HEK293 (cell line): Measurements from ENCODE around the gene NDUFS2.
A peak's percentile ranks its signal among the peaks of the same experiment; 100 is the strongest.

Experiments
- BCL11B ChIP-seq: fragments of 450-650 bp; formaldehyde crosslinking; IDR thresholded peaks from 2 replicates; pipeline ENCODE4 v1.5.1; 2016; ENCODE audit warnings: low read depth, missing biosample characterization, missing genetic modification characterization
- EGR2 ChIP-seq: fragments of 450-650 bp; formaldehyde crosslinking; IDR thresholded peaks from 2 replicates; pipeline ENCODE4 v1.5.1; 2016; ENCODE audit warnings: low read depth, missing biosample characterization, missing genetic modification characterization
- HOXD13 ChIP-seq: sonication (generic); formaldehyde crosslinking; IDR thresholded peaks from 2 replicates; pipeline ENCODE4 v1.8.0; 2022; ENCODE audit warnings: missing genetic modification reagents, borderline replicate concordance
- KLF7 ChIP-seq: fragments of 450-650 bp; formaldehyde crosslinking; IDR thresholded peaks from 2 replicates; pipeline ENCODE4 v1.5.1; 2016; ENCODE audit warnings: missing biosample characterization, missing genetic modification characterization, borderline replicate concordance
- SP2 ChIP-seq: fragments of 450-650 bp; formaldehyde crosslinking; IDR thresholded peaks from 2 replicates; pipeline ENCODE4 v1.5.1; 2016; ENCODE audit warnings: missing biosample characterization, missing genetic modification characterization
- WT1 ChIP-seq: fragments of 450-650 bp; formaldehyde crosslinking; IDR thresholded peaks from 2 replicates; pipeline ENCODE4 v1.5.1; 2016; ENCODE audit warnings: missing biosample characterization, missing genetic modification characterization
- ZBTB21 ChIP-seq: fragments of 450-650 bp; formaldehyde crosslinking; IDR thresholded peaks from 2 replicates; pipeline ENCODE4 v1.5.1; 2017; ENCODE audit warnings: missing biosample characterization, missing genetic modification characterization
- ZNF10 ChIP-seq: fragments of 450-650 bp; formaldehyde crosslinking; IDR thresholded peaks from 2 replicates; pipeline ENCODE4 v1.5.1; 2017; ENCODE audit warnings: missing biosample characterization, missing genetic modification characterization
- ZNF155 ChIP-seq: fragments of 450-650 bp; formaldehyde crosslinking; IDR thresholded peaks from 2 replicates; pipeline ENCODE4 v1.5.1; 2016; ENCODE audit warnings: missing biosample characterization, missing genetic modification characterization
- ZNF184 ChIP-seq: fragments of 450-650 bp; IDR thresholded peaks from 2 replicates; pipeline ENCODE4 v1.5.1; 2018; ENCODE audit warnings: missing biosample characterization, mild to moderate bottlenecking, missing genetic modification characterization
- ZNF19 ChIP-seq: fragments of 450-650 bp; formaldehyde crosslinking; IDR thresholded peaks from 2 replicates; pipeline ENCODE4; 2016; ENCODE audit warnings: missing biosample characterization, missing genetic modification characterization, low read depth
- ZNF354C ChIP-seq: fragments of 450-650 bp; formaldehyde crosslinking; IDR thresholded peaks from 2 replicates; pipeline ENCODE4 v1.5.1; 2016; ENCODE audit warnings: missing biosample characterization, missing genetic modification characterization, low read depth, borderline replicate concordance
- ZNF544 ChIP-seq: fragments of 450-650 bp; formaldehyde crosslinking; IDR thresholded peaks from 2 replicates; pipeline ENCODE4 v1.5.0; 2017; ENCODE audit warnings: missing biosample characterization, missing genetic modification characterization
- ZNF670 ChIP-seq: fragments of 450-650 bp; formaldehyde crosslinking; IDR thresholded peaks from 2 replicates; pipeline ENCODE4 v1.5.1; 2016; ENCODE audit warnings: missing biosample characterization, missing genetic modification characterization, low read depth
- ZNF701 ChIP-seq: fragments of 450-650 bp; formaldehyde crosslinking; IDR thresholded peaks from 2 replicates; pipeline ENCODE4 v1.5.1; 2016; ENCODE audit warnings: missing biosample characterization, missing genetic modification characterization
- ZNF707 ChIP-seq: fragments of 450-650 bp; formaldehyde crosslinking; IDR thresholded peaks from 2 replicates; pipeline ENCODE4 v1.5.1; 2016; ENCODE audit warnings: missing biosample characterization, missing genetic modification characterization
- ZNF76 ChIP-seq: fragments of 450-650 bp; formaldehyde crosslinking; IDR thresholded peaks from 2 replicates; pipeline ENCODE4; 2016; ENCODE audit warnings: low read depth, missing biosample characterization, missing genetic modification characterization, borderline replicate concordance
- ZNF843 ChIP-seq: fragments of 450-650 bp; formaldehyde crosslinking; IDR thresholded peaks from 2 replicates; pipeline ENCODE4 v1.5.1; 2016; ENCODE audit warnings: missing biosample characterization, missing genetic modification characterization
- TF ChIP-seq, protein P1 (sequence below): fragments of 450-650 bp; formaldehyde crosslinking; IDR thresholded peaks from 2 replicates; pipeline ENCODE4 v1.5.1; 2016; ENCODE audit warnings: missing biosample characterization, missing genetic modification characterization, borderline replicate concordance
- TF ChIP-seq, protein P2 (sequence below): fragments of 450-650 bp; formaldehyde crosslinking; IDR thresholded peaks from 2 replicates; pipeline ENCODE4 v1.5.1; 2016; ENCODE audit warnings: missing biosample characterization, missing genetic modification characterization, low read depth
- TF ChIP-seq, protein P3 (sequence below): fragments of 450-650 bp; formaldehyde crosslinking; IDR thresholded peaks from 2 replicates; pipeline ENCODE4 v1.5.1; 2016; ENCODE audit warnings: missing biosample characterization, missing genetic modification characterization, borderline replicate concordance
- TF ChIP-seq, protein P4 (sequence below): fragments of 450-650 bp; formaldehyde crosslinking; optimal IDR thresholded peaks from 2 replicates; pipeline ENCODE3; 2016; ENCODE audit warnings: missing biosample characterization, mild to moderate bottlenecking, missing genetic modification characterization

NDUFS2 gene

DNA sequence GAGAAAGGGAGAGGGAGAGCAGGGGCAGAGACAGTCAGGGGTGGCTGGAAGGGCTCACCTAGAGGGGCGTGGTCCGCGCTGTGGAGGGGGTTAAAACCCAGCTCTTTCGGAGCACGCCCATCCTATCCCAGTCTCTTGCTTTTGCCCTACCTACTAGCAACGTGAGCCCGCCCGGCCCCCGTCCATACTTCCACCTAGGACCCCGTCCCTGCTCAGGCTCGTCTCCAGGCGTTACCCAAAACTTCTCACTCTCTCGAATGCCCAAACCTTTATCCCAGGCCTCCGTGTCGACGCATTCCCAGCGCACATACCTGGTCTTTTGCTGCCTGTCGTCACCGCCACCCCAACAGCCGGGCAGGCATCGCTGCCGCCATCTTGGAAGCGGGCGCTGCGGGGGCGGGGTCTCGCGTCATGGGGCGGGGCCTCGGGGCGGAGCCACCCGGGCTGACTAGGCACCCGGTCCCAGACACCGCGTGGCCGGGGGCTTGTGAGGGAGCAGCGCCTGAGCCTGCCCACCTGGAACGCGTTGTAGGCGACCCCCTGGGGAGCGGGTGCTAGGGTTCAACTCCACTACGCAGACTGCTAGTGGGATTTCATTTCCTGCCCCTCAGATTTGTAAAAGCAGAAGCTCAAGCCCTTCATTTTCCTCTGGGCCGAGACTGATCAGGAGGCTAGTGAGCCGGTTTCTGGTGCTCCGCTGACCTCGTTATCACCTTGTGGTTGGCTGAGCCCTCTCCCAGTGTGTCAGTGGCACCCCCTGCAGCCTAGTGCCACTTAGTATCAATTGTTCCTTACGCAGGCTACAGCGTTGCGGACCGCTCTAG, 24.8 kb upstream of the NDUFS2 start, which contains the start of gene B4GALT3 (continued):
- TF ChIP-seq ZBTB21 (no peak; the same call in 1 of the 2 replicates), ZNF701 (tag by site-specific recombination) (no peak), ZNF10 (tag by site-specific recombination) (peak; percentile 96), ZNF707 (tag by site-specific recombination) (no peak), ZNF670 (no peak), HOXD13 (no peak), ZNF184 (no peak), ZNF76 (tag by site-specific recombination) (peak; percentile 80; the same call in 1 of the 2 replicates), ZNF354C (tag by site-specific recombination) (no peak), ZNF155 (tag by site-specific recombination) (no peak), ZNF19 (tag by site-specific recombination) (no peak), ZNF843 (tag by site-specific recombination) (peak; percentile 64; the same call in 1 of the 2 replicates), EGR2 (tag by site-specific recombination) (peak; percentile 74), WT1 (tag by site-specific recombination) (peak; percentile 40; the same call in 1 of the 2 replicates), KLF7 (peak; percentile 86), SP2 (tag by site-specific recombination) (peak; percentile 84), BCL11B (tag by site-specific recombination) (no peak), ZNF544 (tag by site-specific recombination) (no peak)
- TF ChIP-seq, protein P1, sequence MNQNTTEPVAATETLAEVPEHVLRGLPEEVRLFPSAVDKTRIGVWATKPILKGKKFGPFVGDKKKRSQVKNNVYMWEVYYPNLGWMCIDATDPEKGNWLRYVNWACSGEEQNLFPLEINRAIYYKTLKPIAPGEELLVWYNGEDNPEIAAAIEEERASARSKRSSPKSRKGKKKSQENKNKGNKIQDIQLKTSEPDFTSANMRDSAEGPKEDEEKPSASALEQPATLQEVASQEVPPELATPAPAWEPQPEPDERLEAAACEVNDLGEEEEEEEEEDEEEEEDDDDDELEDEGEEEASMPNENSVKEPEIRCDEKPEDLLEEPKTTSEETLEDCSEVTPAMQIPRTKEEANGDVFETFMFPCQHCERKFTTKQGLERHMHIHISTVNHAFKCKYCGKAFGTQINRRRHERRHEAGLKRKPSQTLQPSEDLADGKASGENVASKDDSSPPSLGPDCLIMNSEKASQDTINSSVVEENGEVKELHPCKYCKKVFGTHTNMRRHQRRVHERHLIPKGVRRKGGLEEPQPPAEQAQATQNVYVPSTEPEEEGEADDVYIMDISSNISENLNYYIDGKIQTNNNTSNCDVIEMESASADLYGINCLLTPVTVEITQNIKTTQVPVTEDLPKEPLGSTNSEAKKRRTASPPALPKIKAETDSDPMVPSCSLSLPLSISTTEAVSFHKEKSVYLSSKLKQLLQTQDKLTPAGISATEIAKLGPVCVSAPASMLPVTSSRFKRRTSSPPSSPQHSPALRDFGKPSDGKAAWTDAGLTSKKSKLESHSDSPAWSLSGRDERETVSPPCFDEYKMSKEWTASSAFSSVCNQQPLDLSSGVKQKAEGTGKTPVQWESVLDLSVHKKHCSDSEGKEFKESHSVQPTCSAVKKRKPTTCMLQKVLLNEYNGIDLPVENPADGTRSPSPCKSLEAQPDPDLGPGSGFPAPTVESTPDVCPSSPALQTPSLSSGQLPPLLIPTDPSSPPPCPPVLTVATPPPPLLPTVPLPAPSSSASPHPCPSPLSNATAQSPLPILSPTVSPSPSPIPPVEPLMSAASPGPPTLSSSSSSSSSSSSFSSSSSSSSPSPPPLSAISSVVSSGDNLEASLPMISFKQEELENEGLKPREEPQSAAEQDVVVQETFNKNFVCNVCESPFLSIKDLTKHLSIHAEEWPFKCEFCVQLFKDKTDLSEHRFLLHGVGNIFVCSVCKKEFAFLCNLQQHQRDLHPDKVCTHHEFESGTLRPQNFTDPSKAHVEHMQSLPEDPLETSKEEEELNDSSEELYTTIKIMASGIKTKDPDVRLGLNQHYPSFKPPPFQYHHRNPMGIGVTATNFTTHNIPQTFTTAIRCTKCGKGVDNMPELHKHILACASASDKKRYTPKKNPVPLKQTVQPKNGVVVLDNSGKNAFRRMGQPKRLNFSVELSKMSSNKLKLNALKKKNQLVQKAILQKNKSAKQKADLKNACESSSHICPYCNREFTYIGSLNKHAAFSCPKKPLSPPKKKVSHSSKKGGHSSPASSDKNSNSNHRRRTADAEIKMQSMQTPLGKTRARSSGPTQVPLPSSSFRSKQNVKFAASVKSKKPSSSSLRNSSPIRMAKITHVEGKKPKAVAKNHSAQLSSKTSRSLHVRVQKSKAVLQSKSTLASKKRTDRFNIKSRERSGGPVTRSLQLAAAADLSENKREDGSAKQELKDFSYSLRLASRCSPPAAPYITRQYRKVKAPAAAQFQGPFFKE: no peak
- TF ChIP-seq, protein P2, sequence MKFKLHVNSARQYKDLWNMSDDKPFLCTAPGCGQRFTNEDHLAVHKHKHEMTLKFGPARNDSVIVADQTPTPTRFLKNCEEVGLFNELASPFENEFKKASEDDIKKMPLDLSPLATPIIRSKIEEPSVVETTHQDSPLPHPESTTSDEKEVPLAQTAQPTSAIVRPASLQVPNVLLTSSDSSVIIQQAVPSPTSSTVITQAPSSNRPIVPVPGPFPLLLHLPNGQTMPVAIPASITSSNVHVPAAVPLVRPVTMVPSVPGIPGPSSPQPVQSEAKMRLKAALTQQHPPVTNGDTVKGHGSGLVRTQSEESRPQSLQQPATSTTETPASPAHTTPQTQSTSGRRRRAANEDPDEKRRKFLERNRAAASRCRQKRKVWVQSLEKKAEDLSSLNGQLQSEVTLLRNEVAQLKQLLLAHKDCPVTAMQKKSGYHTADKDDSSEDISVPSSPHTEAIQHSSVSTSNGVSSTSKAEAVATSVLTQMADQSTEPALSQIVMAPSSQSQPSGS (tag by site-specific recombination): peak; percentile 9; the same call in 1 of the 2 replicates
- TF ChIP-seq, protein P3, sequence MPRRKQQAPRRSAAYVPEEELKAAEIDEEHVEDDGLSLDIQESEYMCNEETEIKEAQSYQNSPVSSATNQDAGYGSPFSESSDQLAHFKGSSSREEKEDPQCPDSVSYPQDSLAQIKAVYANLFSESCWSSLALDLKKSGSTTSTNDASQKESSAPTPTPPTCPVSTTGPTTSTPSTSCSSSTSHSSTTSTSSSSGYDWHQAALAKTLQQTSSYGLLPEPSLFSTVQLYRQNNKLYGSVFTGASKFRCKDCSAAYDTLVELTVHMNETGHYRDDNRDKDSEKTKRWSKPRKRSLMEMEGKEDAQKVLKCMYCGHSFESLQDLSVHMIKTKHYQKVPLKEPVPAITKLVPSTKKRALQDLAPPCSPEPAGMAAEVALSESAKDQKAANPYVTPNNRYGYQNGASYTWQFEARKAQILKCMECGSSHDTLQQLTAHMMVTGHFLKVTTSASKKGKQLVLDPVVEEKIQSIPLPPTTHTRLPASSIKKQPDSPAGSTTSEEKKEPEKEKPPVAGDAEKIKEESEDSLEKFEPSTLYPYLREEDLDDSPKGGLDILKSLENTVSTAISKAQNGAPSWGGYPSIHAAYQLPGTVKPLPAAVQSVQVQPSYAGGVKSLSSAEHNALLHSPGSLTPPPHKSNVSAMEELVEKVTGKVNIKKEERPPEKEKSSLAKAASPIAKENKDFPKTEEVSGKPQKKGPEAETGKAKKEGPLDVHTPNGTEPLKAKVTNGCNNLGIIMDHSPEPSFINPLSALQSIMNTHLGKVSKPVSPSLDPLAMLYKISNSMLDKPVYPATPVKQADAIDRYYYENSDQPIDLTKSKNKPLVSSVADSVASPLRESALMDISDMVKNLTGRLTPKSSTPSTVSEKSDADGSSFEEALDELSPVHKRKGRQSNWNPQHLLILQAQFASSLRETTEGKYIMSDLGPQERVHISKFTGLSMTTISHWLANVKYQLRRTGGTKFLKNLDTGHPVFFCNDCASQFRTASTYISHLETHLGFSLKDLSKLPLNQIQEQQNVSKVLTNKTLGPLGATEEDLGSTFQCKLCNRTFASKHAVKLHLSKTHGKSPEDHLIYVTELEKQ (tag by site-specific recombination): 0 out of 2 replicates have a peak, but pooled peaks have one; percentile 6
- TF ChIP-seq, protein P4, sequence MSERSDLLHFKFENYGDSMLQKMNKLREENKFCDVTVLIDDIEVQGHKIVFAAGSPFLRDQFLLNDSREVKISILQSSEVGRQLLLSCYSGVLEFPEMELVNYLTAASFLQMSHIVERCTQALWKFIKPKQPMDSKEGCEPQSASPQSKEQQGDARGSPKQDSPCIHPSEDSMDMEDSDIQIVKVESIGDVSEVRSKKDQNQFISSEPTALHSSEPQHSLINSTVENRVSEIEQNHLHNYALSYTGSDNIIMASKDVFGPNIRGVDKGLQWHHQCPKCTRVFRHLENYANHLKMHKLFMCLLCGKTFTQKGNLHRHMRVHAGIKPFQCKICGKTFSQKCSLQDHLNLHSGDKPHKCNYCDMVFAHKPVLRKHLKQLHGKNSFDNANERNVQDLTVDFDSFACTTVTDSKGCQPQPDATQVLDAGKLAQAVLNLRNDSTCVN (tag by site-specific recombination): peak; percentile 57
- TF ChIP-seq, all 188 proteins: peak for 70
